Endothelial cell of umbilical vein (primary cell): ENCODE results near the gene COL26A1.
"Not testable (repeated sequence)": the region's sequence is repeated elsewhere in the genome, so short reads cannot be mapped to it uniquely, and the experiment has no call there.

Experiments used
- JUN ChIP-seq: IDR thresholded peaks from 2 replicates; pipeline ENCODE4 v1.6.1; 2011; ENCODE audit warnings: borderline replicate concordance, low read depth; ENCODE audit not compliant: insufficient read length, insufficient read depth
- POLR2AphosphoS5 ChIP-seq: IDR thresholded peaks from 2 replicates; pipeline ENCODE4 v1.6.1; 2012; ENCODE audit warnings: low read depth, mild to moderate bottlenecking, control low read depth, low read length, moderate library complexity; ENCODE audit not compliant: insufficient read depth

GRCh38 chr7:101486056-101486432 is 123.4 kb downstream of the COL26A1 start:
- not testable (repeated sequence) for TF ChIP-seq POLR2AphosphoS5, JUN
